Loucy (cell line): ENCODE data around the gene BMPR1B.

Experiments
- EZH2phosphoT487 ChIP-seq: fragments of 200-600 bp; IDR thresholded peaks from 2 replicates; pipeline ENCODE4 v1.6.1; 2018; ENCODE audit warnings: antibody characterized with exemption, mild to moderate bottlenecking, moderate library complexity, borderline replicate concordance
- TF ChIP-seq, protein P1 (sequence below): fragments of 200-600 bp; sonication (generic); conservative IDR thresholded peaks from 2 replicates; pipeline ENCODE4 v1.5.1; 2014; ENCODE audit warnings: mild to moderate bottlenecking, antibody characterized with exemption, low read length

- TF ChIP-seq, protein P1, sequence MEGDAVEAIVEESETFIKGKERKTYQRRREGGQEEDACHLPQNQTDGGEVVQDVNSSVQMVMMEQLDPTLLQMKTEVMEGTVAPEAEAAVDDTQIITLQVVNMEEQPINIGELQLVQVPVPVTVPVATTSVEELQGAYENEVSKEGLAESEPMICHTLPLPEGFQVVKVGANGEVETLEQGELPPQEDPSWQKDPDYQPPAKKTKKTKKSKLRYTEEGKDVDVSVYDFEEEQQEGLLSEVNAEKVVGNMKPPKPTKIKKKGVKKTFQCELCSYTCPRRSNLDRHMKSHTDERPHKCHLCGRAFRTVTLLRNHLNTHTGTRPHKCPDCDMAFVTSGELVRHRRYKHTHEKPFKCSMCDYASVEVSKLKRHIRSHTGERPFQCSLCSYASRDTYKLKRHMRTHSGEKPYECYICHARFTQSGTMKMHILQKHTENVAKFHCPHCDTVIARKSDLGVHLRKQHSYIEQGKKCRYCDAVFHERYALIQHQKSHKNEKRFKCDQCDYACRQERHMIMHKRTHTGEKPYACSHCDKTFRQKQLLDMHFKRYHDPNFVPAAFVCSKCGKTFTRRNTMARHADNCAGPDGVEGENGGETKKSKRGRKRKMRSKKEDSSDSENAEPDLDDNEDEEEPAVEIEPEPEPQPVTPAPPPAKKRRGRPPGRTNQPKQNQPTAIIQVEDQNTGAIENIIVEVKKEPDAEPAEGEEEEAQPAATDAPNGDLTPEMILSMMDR = no peak
- no peak for TF ChIP-seq EZH2phosphoT487
Measured at GRCh38 chr4:95181996-95182306, 424.2 kb downstream of the BMPR1B start.
